NCI-H748 treated with DMSO at 0.1 percent for 48 hours (cell line): ENCODE results near the gene ZNF778.
A peak's percentile ranks its signal among the peaks of the same experiment; 100 is the strongest.

Experiments used
- DNase-seq: peaks from one replicate; lab custom pipeline; 2025; lab: John Stamatoyannopoulos, UW

Gene ZNF778

DNA sequence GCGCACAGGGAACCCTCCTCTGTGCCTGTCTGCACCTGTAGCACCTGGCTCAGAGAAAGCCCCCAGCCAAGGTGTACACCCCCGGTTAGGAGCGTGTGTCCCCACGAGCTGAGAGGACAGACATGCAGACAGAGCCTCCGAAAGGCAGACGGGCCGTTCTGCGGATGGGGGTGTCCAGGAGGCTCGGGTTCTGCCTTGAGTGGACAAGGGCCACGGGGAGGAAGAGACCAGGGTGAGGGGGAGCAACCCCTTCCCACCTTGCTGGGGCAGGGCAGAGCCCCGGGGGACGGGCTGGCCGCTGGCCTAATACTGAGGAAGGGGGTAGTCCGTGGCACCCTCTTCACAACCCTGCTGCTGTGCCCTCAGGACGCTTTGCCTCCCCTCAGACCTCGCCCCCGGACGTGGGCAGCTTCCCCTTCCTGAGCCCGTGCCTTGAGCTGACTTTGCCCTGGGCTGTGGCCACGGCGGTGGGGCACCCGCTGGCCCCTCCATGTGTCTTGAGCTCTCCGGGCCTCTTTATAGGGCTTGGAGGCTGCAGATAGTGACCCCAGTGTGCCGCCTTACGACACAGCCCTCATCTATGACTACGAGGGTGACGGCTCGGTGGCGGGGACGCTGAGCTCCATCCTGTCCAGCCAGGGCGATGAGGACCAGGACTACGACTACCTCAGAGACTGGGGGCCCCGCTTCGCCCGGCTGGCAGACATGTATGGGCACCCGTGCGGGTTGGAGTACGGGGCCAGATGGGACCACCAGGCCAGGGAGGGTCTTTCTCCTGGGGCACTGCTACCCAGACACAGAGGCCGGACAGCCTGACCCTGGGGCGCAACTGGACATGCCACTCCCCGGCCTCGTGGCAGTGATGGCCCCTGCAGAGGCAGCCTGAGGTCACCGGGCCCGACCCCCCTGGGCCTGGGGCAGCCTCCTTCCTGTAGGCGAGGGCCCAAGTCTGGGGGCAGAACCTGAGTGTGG, 22.9 kb upstream of the ZNF778 start:
- no peak for DNase-seq

DNA sequence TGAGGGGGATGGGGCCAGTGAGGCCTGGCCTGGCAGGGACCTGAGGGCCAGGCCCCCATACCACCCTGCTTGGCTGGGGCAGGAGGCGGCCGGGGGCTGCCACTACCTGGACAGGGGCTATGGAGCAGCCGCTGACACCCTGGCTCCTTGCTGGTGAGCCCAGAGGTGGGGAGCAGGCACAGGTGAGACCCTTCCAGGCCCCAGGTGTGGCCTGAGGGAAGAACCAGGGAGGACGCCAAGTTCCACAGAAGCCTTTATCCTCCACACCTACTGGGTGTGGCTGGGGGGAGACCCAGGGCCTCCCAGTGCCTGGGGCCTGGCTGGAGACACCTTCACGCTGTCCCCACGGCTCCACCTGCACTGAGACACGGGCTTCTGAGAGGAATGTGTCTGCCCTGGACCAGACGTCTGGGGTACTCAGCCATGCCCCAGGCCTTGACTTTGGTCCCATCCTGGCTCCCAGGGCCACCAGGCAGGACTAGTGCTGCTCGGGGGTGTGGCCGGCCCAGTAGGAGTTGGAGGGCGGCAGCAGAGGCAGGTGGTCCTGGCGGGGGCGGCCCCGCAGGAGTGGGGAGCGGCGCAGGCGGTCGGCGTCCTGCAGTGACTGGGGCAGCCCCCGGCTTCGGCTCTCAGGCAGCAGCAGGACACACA, 21.9 kb upstream of the ZNF778 start:
- no peak for DNase-seq

DNA sequence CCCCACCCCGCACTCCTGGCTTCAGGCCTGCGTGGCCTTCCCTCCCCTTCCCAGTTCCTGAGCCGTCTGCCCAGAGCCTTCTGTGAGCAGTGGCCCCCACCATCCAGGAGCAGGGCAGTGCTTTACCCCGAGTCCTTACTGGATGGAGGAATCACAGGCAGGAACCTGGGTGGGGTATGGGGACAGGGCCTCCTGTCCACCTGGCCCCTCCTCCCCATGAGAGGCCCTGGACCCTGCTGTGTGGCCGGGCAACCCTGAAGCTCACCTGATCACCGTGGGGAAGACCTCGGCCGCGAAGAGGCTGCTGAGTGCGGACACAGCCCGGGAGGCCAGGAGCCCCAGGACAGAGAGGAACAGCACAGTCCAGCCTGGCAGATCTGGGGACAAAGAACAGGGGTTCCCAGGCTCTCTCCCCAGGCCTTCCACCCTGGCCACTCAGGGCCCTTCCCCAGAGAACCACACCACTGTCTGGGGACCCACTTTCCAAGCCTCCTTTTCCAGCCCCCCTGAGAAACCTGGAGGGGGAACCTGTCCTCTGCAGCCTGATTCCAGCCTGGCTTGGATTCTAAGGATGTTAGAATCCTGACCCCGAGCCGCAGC, 20.4 kb upstream of the ZNF778 start:
- no peak for DNase-seq

DNA sequence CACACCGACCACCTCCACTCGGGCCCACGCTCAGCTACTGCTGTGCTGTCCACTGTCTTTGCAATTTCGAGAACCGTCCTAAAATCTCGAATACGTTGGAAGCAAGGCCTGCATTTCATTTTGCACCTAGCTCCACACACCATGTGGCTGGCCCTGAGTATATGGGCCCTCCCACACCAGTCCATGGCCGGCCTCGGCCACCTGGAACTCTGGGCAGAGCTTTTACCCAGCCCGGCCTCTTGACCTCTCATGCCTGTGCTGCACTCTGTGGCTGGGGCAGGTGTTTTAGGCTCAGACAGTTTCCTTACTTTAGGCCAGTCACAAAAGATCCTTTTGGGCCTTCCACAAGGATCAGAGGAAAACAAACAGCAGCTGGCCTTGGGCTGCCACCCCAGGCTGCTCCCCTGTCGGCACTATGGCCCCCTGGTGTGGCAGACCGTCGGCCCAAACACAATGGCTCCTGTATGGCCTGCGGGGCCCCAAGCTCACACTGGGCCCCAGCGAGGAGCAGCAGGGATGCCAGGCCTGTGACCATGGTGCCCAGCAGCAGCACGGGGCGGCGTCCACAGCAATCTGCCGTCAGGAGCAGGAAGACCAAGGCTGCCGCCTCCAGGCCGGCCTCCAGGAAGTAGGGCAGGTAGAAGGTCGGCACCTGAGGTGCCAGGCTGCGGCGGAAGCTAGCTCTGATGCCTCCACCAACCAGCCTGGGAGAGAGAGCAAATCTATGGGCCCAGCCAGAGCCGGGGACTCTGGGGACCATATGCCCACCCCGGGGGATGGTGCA, 19.7 kb upstream of the ZNF778 start:
- no peak for DNase-seq

DNA sequence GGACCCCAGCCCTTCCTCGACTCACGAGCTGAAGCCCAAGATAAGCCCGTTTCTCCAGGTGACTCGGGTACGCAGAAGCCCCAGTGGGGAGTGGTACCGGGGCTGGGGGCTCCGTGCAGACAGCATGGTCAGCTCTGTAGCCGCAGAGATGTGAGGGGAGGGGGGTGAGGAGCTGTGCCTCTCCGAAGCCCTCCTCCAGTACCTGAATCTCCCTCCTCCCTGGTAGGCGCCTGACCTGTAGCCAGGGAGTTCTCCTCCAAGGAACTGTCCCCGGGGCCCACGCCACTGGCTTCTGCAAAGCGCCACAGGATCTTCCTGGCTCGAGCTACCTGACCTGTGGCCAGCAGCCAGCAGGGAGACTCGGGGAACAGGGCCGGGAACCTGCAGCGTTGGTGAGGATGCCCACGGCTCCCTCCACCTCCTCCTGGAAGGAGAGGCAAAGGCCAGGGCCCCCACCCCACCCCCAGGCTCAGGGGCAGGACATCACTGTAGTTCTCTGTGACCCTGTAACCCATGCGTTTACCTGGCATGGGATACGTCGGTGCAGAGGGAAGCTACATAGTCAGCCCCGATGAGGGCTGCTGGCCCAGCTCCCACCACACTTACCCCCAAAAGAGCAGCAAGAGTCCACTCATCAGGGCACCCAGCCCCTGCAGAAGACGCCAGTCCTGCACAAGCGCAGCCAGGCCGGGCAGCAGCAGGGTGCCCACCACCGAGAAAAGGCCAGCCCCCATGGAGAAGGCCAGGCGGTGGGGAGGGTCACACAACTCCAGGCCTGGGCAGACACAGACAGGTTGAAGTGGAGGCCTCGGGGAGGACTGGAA, 18.9 kb upstream of the ZNF778 start:
- DNase-seq, result no peak

DNA sequence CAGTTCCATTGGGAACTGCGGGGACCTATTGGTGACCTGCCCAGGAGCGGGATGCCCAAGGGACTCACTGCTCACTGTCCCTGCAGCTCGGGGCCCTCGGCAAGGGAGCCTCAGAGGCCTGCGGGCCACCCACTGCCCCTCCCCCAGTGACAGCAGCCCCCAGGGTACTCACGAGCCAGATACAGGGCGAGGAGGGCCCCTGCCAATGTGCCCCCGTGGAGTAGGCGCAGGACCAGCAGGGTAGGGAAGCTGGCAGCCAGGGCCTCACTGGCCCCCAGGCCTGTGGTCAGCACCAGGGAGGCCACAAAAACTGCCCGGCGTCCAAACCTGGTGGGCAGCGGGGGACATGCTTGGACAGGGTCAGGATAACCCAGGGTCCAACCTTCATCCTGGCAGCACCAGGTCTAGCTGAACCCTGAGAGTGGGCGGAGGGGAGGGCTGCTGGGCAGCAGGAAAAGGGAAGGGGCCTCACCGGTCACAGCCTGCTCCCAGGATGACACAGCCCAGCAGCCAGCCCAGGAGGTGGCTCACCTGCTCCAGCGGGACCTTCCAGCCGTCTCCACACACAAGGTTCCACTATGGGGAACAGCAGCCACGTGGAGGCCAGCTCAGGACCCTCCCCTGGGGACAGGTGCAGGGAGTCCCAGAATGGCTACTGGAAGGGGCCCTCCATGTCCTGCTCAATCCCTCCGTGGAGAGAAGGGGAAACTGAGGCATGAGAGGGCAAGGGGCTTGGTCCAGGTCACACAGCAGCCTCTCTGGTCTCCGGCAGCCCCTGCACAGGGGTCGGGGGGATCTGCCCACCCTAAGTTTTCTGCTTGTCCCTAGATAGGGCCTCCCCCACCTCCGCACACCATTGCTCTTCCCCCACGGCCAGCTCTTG, 18.0 kb upstream of the ZNF778 start:
- no peak for DNase-seq

DNA sequence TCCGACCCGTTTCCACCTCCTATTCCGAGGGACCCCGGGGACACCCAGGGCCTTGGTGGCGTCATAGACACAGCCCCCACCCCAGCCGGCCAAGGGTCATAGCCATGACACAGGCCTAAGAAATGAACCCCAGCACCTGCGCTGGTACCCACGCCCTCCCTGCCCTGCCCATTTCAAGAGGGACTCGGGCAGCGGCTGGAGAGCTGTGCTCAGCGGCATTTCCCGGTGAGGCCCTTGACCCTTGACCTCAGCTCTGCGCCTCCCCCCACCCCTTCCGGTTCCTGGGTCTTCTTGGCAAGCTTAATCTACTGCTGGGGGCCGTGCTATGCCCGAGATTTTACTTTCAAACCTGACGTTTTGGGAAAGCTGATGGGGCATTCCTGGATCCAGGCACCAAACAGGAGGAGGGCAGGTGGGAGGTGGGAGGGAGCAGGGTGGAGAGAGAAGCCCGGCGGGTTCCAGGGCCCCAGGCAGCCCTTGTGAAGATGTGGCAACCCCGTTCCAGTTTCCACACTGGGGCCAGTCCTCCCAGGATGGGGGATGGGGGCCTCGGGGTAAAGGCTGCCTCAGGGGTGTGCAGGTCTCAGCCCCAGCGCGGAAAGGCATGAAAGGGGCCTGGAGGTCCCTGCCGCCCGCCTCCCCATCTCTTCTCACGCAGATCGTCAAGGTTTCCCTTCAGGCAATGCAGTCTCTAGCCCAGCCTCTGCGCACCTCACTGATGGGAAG, 17.2 kb upstream of the ZNF778 start, which contains the start of gene SLC22A31:
Gene SLC22A31 (minus strand): TSS at position 414 of the 726 bp plus-strand sequence. CDS start 36 bp downstream, at position 378.
- no peak for DNase-seq

DNA sequence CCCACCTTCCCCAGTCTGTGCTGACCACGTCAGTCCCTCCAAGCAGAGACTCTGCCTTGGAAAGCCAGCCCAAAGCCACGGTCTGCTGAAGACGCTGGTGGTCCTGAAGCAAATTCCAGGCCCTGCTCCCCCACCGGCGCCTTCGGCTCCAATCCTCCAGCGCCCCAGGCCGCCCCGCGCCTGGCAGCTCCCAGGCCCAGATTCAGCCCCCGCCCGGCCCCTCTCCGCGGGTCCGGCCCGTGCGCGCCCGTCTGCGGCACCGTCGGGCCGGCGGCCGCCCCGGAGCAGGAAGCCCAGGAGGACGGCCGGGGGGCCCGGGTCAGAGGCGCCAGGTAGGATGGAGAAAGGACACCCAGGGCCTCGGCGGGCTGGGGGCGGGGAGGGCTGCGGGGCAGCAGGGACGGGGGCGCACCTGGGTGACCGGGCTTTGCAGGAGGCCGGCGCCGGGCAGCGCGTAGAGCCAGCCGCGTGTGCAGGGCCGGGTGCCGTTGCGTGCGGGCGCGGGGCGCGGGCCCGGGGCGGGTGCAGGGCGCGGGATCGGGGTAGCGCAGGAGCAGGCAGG, 16.6 kb upstream of the ZNF778 start:
- no peak for DNase-seq

DNA sequence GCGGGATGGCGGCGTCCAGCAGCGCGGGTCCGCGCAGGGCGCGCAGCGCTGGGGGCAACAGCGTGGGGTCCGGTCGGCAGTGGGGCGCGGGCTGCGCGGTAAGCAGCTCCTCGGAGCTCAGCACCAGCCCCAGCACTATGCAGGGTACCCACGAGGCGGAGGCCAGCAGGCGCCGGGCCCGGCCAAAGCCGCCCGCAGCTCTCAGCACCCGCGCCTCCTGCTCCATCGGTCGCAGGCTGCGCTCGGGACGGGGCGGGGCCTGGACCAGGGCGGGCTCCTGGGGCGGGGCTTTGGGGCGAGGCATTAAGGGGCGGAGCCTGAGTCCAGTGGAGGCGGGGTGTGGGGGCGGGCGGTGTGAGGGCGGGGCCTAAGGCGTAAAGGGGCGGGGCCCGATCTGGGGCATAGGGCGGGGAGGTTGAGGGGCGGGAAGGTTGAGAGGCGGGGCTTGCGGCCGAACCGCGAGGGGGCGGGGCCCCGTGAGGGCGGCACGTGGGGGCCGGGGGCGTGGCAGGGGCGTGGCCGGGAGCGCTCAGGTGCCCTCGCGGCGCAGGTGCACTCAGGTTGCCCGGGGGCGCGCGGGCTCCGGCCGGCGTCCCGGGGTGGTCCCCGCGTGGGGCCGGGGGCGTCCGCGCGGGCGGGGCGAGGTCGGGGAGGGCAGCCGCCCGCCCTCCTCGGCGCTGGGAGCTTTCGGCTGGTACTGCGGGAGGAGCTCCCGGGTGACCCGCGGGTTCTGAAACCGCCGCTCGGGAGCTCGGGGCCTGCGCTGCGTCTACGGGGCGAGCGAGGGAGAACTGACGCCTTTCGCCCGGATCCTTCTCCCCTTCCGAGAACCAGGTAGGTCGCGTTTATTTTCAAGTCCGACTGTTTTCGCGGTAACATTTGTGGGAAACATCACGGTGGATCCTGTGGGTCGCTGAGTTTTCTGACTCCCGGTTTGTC, 15.8 kb upstream of the ZNF778 start:
- peak; percentile 66 for DNase-seq

DNA sequence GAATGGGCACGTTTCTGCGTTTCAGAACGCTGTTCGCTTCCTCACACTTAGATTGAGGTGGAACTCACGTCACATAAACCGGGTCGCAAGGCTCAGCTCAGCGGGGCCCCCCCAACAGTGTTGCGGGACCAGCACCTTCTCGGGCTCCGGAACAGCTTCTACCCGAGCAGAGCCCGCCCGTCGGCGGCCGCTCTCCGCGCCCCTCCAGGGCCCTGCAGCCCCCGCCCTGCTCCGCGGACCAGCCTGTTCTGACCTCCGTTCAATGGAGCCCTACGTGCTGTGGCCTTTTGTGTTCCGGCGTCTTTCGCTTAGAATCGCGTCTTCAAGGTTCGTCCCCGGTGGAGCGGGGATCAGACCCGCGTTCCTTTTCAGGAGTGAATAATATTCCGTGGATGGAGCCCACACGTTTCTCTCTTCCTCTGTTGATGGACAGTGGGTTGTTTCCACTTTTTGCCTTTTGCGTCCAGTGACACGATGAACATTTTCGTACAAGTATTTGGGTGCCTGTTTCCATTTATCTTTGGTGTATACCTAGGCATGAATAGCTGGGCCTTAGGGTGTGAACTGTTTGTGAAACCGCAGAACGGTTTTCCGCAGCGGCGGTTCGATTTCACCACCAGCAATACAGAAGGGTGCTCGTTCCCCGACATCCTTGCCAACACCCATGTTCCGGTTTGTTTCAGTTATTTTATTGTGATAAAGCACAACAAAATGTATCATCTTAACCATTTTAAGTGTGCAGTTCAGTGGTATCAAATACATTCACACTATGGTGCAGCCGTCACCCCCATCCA, 14.9 kb upstream of the ZNF778 start:
- no peak for DNase-seq

DNA sequence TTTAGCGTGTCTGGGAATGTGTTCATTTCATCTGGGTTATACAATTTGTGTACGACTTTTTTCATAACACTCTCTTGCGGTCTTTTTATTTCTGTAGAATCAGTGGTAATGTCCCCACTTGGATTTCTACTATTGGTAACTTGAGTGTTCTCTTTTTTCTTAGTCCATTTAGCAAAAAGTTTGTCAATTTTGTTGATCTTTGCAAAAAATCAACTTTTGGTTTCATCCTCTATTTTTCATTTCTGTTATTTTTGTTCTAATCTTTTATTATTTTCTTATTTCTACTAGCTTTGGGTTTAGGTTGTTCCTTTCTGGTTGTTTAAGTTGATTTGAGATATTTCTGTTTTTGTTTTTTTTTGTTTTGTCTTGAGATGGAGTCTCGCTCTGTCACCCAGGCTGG, 9.5 kb upstream of the ZNF778 start:
- DNase-seq, result no peak

DNA sequence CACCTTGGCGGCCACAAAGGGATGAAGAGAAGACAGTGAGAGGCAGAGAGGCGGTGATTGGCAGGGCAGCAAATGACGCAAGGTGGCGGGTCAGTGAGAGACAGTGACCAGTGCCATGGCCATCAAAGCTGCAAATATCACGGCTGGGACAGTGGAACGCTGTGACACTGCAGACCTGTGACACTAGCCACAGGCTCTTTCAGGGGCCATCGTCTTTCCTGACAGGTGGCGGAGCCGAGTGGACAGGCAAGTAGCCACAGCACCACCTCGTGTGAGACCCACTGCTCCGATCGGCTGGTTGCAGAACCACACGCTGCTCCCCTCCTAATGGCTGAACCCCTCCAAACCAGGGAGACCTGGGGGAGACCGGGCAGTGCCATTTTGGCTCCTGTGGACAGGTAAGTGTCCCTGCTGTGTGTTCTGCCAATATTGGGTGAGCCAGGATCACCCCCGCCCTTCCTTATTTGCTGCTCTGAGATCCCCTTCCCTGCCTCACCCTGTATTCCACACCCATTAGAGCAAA, 7.9 kb upstream of the ZNF778 start:
- no peak for DNase-seq

DNA sequence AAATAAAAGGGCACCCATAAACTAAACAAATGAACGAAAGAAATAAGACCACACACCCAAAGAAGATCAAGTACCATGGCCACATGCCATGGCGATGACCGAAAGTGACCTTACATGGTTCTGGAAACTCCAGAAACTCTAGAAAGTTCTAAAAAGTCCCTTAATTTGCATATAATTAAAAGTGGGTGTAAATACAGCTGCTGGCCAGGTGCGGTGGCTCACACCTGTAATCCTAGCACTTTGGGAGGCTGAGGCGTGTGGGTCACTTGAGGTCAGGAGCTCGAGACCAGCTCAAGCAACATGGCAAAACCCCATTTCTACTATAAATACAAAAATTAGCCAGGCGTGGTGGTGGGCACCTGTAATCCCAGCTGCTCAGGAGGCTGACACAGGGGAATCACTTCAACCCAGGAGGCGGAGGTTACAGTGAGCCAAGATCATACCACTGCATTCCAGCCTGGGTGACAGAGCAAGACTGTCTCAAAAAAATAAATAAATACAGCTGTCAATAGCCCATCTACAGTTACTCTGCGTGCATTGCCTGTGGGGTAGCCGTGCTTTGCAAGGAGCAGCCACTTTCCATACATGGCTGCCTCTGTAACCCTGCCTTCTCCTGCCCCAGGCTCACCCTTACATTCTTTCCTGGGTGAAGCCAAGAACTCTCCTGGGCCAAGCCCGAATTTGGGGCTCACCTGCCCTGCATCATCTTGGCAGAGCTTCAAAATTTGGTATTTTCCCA, 7.2 kb upstream of the ZNF778 start:
- no peak for DNase-seq

DNA sequence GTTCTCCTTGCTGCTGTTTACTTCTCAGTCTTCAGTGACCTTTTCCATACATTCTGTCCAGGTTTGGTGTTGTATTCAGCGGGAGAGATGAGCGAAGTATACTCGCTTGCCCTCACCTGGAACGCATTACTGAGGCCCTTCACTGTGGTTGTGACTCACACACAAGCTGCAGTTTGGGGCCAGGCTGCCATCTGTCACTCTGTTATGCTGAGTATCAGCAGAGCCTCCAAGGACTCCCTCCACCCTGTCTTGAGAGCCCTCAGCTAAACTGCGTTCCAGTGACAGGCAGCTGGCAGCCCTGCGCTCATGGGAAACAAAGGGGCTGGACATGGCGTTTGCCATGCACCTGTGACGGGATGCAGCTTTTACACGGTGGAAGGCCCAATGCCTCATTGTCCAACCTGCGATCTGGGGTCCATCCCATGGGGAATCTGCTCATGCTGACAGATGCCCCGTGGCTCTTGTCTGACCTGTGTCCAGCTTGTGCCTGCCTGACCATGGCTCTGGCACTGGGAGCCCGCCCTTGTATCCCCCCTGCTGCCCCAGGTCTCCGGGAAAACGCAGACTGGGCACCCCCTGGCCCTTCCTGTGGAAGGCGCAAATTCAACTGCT, 6.5 kb upstream of the ZNF778 start:
- DNase-seq, result no peak

DNA sequence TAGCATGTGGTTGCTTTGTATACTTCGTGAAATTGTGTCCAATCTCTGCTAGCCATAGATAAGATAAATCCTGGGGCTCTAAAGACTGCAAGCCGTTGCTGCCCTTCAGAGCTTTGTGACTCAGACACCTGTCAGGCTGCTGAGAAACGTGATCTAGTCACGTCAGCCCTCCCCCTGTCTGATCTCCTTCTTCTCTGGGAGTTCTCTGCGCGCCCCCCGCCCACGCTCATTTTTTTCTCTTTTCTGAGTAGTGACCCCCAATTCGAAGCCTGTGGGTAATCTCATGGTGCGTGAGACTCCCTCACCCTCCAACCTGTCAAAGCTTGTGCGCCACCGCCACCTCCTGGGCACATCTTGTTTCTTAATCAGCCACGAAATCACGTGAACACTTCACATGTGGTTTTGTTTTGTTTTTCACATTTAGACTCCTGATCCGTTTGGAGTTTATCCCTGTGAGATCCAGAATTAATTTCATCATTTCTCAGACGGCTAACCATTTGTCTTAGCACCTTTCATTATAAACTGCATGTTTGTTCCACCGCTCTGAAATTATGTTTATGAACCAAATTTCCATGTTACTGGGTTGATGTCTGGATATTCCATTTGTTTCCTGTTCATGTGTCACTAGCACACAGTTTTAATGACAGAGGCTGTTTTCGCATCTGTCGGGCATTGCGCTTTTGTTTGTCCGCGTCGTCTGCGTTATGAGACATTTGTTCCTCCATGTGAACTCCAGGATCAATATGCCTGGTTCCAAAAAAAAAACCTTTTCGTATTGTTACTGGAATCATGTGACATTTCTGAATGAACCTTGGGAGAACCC, 977 bp upstream of the ZNF778 start:
- no peak for DNase-seq
